Activated CD8-positive, alpha-beta T cell treated with anti-CD3 and anti-CD28 coated beads for 36 hours (primary cell): Measurements from ENCODE around the gene SVIL. TPM values are rescaled to one million over a fixed set of nuclear protein-coding genes. Genes with fewer than 3 reads are reported as not detected.
"Not testable (repeated sequence)": the region's sequence is repeated elsewhere in the genome, so short reads cannot be mapped to it uniquely, and the experiment has no call there.

Experiments used
- ATAC-seq: fragments of 200-7000 bp; cut with Tn5 transposase; one replicate; pipeline ENCODE4 v1.10.0; 2021; ENCODE audit warnings: mild to moderate bottlenecking, moderate library complexity
- CTCF ChIA-PET: fragments of 350-600 bp; sonication (Branson Sonifier 250); formaldehyde crosslinking; loops from one replicate; lab custom pipeline; 2021; ENCODE audit warnings: antibody characterized with exemption; lab: Charles Lee
- POLR2A ChIA-PET: fragments of 350-600 bp; sonication (Branson Sonifier 250); formaldehyde crosslinking; loops from one replicate; lab custom pipeline; 2021; ENCODE audit warnings: antibody characterized with exemption; lab: Charles Lee
- DNase-seq: peaks from one replicate; pipeline ENCODE4 v3.0.0-alpha.2; 2020
- H3K27ac Mint-ChIP-seq: one replicate; pipeline ENCODE4 v1.8.0; 2021; ENCODE audit warnings: mild to moderate bottlenecking, mixed read lengths
- H3K27me3 Mint-ChIP-seq: one replicate; pipeline ENCODE4 v1.8.0; 2021; ENCODE audit warnings: mixed read lengths
- H3K36me3 Mint-ChIP-seq: one replicate; pipeline ENCODE4 v1.8.0; 2021; ENCODE audit warnings: low read depth, mixed read lengths
- H3K4me1 Mint-ChIP-seq: one replicate; pipeline ENCODE4 v1.8.0; 2021; ENCODE audit warnings: low read depth, mixed read lengths
- H3K4me3 Mint-ChIP-seq: one replicate; pipeline ENCODE4 v1.8.0; 2021; ENCODE audit warnings: mild to moderate bottlenecking, moderate library complexity, mixed read lengths
- H3K9me3 Mint-ChIP-seq: one replicate; pipeline ENCODE4 v1.8.0; 2021; ENCODE audit warnings: mixed read lengths
- intact Hi-C: fragments of 100-400 bp; cut with micrococcal nuclease; formaldehyde crosslinking; loops from one replicate; pipeline ENCODE4 v1.10.0; 2022
- total RNA-seq, 2 experiments: library from RNA; stranded (reverse); gene quantifications; one replicate each; pipeline ENCODE4 v1.2.3, GENCODE V29; 2021
- TF ChIP-seq, protein P1 (sequence below): fragments of 200-600 bp; IDR thresholded peaks from one replicate; pipeline ENCODE4 v1.8.0; 2022; ENCODE audit warnings: antibody characterized with exemption, mild to moderate bottlenecking

The SVIL gene
- total RNA-seq, 2 experiments from 2014 or later: 7.9 to 8.9 TPM

DNA sequence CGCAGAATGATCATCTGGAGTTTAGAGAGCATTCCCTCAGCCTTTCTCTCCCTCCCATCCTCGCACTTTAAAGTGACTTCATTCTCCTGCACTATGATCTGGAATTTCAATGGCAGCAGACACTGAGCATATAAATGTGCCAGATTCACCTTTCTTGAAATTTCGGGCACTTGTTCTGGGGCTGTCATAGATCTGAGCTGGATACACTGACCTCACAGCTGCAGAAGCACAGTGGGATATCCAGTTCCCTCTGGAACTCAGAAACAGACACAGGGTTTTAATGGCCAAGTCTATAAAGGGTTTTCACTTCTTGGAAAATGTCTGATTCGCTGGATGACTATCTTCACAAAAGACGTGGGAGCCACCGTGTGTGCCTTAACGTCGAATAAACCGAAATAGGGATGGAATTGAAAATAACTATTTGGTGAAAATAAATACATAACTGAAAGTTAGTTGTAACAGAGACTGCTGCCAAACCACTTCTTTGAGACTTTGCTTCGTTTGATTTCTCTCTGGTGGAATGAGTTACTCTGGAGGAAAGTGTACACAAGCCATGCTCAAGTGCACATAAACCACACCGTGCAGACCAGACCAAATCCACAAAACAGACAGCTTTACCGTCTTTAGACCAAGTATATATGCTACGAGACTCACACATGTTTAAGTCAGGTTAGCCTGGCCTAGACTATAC lies 126.1 kb downstream of the SVIL start:
- no peaks in the 10 kb centered on the region for H3K27me3 Mint-ChIP-seq
- DNase-seq: no peak
- no peak for ATAC-seq
- no peak overlapping the region for H3K4me3 Mint-ChIP-seq
- no peak overlapping the region for H3K27ac Mint-ChIP-seq
- H3K4me1 Mint-ChIP-seq: no peaks in the 10 kb centered on the region
- POLR2A ChIA-PET: interaction anchor here (1.0 kb wide), 1 partner anchor 9 kb away, joined by 5 read pairs; no protein-coding TSS in a partner anchor
- TF ChIP-seq, protein P1, sequence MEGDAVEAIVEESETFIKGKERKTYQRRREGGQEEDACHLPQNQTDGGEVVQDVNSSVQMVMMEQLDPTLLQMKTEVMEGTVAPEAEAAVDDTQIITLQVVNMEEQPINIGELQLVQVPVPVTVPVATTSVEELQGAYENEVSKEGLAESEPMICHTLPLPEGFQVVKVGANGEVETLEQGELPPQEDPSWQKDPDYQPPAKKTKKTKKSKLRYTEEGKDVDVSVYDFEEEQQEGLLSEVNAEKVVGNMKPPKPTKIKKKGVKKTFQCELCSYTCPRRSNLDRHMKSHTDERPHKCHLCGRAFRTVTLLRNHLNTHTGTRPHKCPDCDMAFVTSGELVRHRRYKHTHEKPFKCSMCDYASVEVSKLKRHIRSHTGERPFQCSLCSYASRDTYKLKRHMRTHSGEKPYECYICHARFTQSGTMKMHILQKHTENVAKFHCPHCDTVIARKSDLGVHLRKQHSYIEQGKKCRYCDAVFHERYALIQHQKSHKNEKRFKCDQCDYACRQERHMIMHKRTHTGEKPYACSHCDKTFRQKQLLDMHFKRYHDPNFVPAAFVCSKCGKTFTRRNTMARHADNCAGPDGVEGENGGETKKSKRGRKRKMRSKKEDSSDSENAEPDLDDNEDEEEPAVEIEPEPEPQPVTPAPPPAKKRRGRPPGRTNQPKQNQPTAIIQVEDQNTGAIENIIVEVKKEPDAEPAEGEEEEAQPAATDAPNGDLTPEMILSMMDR: no peak
- H3K36me3 Mint-ChIP-seq: peaks cover 3% of the 10 kb centered on the region
- intact Hi-C loops: no loop called here
- no peaks in the 10 kb centered on the region for H3K9me3 Mint-ChIP-seq
- CTCF ChIA-PET: interaction anchor here (0.6 to 1.9 kb wide), 4 partner anchors 12 to 83 kb away, joined by 3 to 6 read pairs (median 4); no protein-coding TSS in a partner anchor

DNA sequence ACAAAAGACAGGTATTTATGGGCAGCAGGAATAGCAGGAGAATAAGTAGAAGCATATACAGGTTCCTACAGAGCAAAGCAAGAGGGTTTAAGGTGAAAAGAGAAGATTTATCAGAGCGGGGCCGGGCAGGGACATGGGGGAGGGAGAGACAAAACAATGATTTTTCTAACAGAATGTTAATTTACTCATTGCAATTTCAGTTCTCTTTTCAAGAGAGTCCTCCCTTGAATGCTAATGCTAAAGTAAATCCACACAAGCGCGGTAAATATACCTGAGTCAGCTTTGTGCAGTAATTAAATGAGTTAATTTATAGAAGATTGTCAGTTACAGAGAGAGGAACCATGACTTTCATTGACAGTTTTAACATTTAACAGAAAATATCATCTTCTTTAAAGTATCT lies 127.0 kb downstream of the SVIL start:
- CTCF ChIA-PET, H3K4me1 Mint-ChIP-seq, H3K27ac Mint-ChIP-seq, H3K27me3 Mint-ChIP-seq, H3K4me3 Mint-ChIP-seq, DNase-seq, intact Hi-C loops, ATAC-seq, H3K9me3 Mint-ChIP-seq, POLR2A ChIA-PET, H3K36me3 Mint-ChIP-seq: not testable (repeated sequence)

DNA sequence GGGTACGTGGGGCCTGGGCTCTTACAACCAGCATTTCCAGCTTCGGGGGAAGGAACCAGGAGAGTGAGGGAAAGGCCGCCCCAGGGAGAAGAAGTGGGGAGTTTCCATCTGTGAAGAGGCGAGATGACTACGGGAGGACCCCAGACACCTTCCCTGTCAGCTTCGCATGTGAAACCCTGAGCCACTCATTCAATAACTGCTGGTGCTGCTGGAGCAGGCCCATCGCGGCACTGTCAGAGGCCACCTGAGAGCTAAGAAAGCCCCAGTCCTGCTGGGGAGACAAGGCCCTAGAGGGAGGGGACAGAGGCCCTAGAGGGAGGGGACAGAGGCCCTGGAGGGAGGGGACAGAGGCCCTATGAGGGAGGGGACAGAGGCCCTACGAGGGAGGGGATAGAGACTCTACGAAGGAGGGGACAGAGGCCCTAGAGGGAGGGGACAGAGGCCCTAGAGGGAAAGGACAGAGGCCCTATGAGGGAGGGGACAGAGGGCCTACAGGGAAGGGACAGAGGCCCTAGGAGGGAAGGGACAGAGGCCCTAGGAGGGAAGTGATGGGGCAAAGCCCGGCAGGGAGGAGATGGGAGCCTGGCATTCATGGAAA lies 128.3 kb downstream of the SVIL start:
- CTCF ChIA-PET: not testable (repeated sequence)

DNA sequence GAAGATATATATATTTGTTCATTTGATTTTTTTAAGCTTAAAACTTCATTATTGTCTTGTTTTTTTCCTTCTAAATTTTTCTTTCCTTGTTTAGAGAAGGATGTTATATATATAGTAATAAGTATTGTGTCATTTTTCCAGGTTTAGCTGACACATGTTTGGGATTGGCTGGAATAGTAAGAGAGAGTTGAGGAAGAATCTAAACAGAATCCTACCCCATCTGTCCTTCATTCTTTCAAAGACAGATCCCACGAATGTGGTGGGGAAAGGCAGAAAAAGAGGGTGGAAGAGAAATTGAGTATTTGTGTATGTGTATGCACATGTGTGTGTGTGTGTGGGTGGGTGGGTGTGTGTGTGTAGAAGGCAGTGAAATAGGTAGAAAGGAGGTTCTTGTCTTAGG lies 132.4 kb downstream of the SVIL start:
- Mint-ChIP-seq H3K9me3 (no peaks in the 10 kb centered on the region), H3K36me3 (peaks cover 2% of the 10 kb centered on the region), H3K4me1 (no peaks in the 10 kb centered on the region), H3K27me3 (no peaks in the 10 kb centered on the region), H3K4me3 (no peak overlapping the region), H3K27ac (no peak overlapping the region)
- ChIA-PET CTCF (interaction anchor here (0.8 to 3.5 kb wide), 3 partner anchors 16 to 57 kb away, joined by 3 to 16 read pairs (median 4); no protein-coding TSS in a partner anchor), POLR2A (no interaction called here)
- TF ChIP-seq, protein P1: no peak
- intact Hi-C loops: no loop called here
- DNase-seq: no peak
- no peak for ATAC-seq

More for the DNA sequence above, 128.3 kb downstream of the SVIL start:
- H3K27ac Mint-ChIP-seq, H3K4me3 Mint-ChIP-seq, DNase-seq, POLR2A ChIA-PET, H3K36me3 Mint-ChIP-seq, H3K4me1 Mint-ChIP-seq, H3K9me3 Mint-ChIP-seq, H3K27me3 Mint-ChIP-seq, intact Hi-C loops: not testable (repeated sequence)
- peak; percentile 42 for ATAC-seq

DNA sequence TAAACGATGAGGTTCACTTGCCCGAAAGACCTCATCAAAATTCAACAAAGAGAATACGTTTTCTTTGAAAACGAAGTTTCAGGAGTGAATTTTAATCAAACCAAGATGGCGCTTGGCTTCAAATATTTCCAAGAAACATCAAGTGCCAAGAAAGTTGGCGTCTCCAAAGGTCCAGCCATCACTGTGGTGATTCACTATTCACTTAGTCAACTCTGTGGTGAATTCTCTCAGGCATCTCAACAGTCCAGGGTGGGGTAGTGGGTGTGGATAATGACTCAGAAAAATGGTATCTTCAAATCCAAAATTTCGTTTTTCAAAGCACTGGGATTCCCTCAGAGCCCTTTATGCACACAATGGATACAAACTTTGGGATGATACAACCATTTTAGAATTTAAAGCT lies 133.1 kb downstream of the SVIL start:
- Mint-ChIP-seq H3K4me1 (no peaks in the 10 kb centered on the region), H3K27ac (no peak overlapping the region), H3K9me3 (no peaks in the 10 kb centered on the region), H3K27me3 (no peaks in the 10 kb centered on the region), H3K4me3 (no peak overlapping the region), H3K36me3 (peaks cover 2% of the 10 kb centered on the region)
- TF ChIP-seq, protein P1: no peak
- ChIA-PET CTCF (interaction anchor here (0.8 to 3.5 kb wide), 2 partner anchors 17 to 23 kb away, joined by 3 to 16 read pairs; no protein-coding TSS in a partner anchor), POLR2A (no interaction called here)
- no peak for ATAC-seq
- DNase-seq: no peak
- intact Hi-C loops: no loop called here
